ENCODE data around the gene SF3B2.

DNA sequence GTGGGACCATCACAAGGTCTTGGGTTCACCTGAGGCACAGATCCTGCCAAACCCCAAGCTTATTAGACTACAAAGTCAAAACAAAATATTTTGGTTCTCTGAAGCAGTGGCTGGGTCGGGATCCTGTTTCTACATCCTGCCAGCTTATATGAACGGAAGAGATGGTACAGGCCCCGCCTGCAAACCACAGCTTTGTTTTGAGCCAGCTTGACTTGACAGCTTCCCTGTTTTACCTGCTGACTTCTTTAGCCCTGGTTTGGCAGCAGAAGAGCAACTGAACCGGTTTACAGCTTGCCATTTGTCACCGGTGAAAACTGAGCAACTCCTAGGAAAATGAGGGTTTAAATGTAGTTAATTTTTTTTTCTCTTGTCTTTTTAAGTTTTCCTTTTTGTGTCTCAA, 29.3 kb downstream of the SF3B2 start:
- no peak for TF ChIP-seq POLR2A (IDR thresholded peaks at IDR 0.05)
- TF ChIP-seq, protein P1, sequence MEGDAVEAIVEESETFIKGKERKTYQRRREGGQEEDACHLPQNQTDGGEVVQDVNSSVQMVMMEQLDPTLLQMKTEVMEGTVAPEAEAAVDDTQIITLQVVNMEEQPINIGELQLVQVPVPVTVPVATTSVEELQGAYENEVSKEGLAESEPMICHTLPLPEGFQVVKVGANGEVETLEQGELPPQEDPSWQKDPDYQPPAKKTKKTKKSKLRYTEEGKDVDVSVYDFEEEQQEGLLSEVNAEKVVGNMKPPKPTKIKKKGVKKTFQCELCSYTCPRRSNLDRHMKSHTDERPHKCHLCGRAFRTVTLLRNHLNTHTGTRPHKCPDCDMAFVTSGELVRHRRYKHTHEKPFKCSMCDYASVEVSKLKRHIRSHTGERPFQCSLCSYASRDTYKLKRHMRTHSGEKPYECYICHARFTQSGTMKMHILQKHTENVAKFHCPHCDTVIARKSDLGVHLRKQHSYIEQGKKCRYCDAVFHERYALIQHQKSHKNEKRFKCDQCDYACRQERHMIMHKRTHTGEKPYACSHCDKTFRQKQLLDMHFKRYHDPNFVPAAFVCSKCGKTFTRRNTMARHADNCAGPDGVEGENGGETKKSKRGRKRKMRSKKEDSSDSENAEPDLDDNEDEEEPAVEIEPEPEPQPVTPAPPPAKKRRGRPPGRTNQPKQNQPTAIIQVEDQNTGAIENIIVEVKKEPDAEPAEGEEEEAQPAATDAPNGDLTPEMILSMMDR (IDR thresholded peaks at IDR 0.05) = no peak

Data from body of pancreas (tissue), 4 donors.